Measurements from ENCODE around the gene PLEKHM2.

Gene PLEKHM2, protein sequence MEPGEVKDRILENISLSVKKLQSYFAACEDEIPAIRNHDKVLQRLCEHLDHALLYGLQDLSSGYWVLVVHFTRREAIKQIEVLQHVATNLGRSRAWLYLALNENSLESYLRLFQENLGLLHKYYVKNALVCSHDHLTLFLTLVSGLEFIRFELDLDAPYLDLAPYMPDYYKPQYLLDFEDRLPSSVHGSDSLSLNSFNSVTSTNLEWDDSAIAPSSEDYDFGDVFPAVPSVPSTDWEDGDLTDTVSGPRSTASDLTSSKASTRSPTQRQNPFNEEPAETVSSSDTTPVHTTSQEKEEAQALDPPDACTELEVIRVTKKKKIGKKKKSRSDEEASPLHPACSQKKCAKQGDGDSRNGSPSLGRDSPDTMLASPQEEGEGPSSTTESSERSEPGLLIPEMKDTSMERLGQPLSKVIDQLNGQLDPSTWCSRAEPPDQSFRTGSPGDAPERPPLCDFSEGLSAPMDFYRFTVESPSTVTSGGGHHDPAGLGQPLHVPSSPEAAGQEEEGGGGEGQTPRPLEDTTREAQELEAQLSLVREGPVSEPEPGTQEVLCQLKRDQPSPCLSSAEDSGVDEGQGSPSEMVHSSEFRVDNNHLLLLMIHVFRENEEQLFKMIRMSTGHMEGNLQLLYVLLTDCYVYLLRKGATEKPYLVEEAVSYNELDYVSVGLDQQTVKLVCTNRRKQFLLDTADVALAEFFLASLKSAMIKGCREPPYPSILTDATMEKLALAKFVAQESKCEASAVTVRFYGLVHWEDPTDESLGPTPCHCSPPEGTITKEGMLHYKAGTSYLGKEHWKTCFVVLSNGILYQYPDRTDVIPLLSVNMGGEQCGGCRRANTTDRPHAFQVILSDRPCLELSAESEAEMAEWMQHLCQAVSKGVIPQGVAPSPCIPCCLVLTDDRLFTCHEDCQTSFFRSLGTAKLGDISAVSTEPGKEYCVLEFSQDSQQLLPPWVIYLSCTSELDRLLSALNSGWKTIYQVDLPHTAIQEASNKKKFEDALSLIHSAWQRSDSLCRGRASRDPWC

GRCh38 chr1:15684042-15684461 lies at the start of gene PLEKHM2:
PLEKHM2 (plus strand) TSS chr1:15684320; CDS start chr1:15684559, 239 bp downstream.
- Histone ChIP-seq H3K36me3 (ENCODE audit: low read depth) (no peaks in the 10 kb centered on the region; the same call in 1 of the 2 replicates), H3K9me3 (ENCODE audit: severe bottlenecking) (no peaks in the 10 kb centered on the region), H3K4me1 (ENCODE audit: insufficient read depth, poor library complexity, severe bottlenecking) (peaks cover 30% of the 10 kb centered on the region), H3K27me3 (ENCODE audit: insufficient read depth, poor library complexity, severe bottlenecking) (no peaks in the 10 kb centered on the region), H3K4me3 (ENCODE audit: severe bottlenecking) (peak within 1 kb of the TSS; percentile 92), H3K27ac (ENCODE audit: poor library complexity, severe bottlenecking) (peak within 1 kb of the TSS; percentile 87)
- no peak for TF ChIP-seq CTCF (IDR thresholded peaks at IDR 0.05; ENCODE audit: poor library complexity, severe bottlenecking)
- ATAC-seq (ENCODE audit: low read depth) (peak; percentile 19; the same call in 2 of the 3 replicates), DNase-seq (ENCODE audit: low spot score) (no peak)

- peaks cover 93% of the 10 kb centered on the region for H3K36me3 ChIP-seq (ENCODE audit: low read depth)
- H3K4me1 ChIP-seq (ENCODE audit: insufficient read depth, poor library complexity, severe bottlenecking) = no peaks in the 10 kb centered on the region
- no peaks in the 10 kb centered on the region for H3K27me3 ChIP-seq (ENCODE audit: insufficient read depth, poor library complexity, severe bottlenecking)
- H3K9me3 ChIP-seq (ENCODE audit: severe bottlenecking) = no peaks in the 10 kb centered on the region
- DNase-seq (ENCODE audit: low spot score) (no peak), ATAC-seq (ENCODE audit: low read depth) (no peak)
- no peak for TF ChIP-seq CTCF (IDR thresholded peaks at IDR 0.05; ENCODE audit: poor library complexity, severe bottlenecking)
- no peak overlapping the region for H3K4me3 ChIP-seq (ENCODE audit: severe bottlenecking)
- no peak overlapping the region for H3K27ac ChIP-seq (ENCODE audit: poor library complexity, severe bottlenecking)
Observed at GRCh38 chr1:15636436-15636835, 47.7 kb upstream of the PLEKHM2 start.

GRCh38 chr1:15637826-15638225 lies 46.3 kb upstream of the PLEKHM2 start:
- Histone ChIP-seq H3K4me3 (ENCODE audit: severe bottlenecking) (no peak overlapping the region), H3K27ac (ENCODE audit: poor library complexity, severe bottlenecking) (no peak overlapping the region), H3K4me1 (ENCODE audit: insufficient read depth, poor library complexity, severe bottlenecking) (no peaks in the 10 kb centered on the region), H3K9me3 (ENCODE audit: severe bottlenecking) (no peaks in the 10 kb centered on the region), H3K36me3 (ENCODE audit: low read depth) (peaks cover 84% of the 10 kb centered on the region), H3K27me3 (ENCODE audit: insufficient read depth, poor library complexity, severe bottlenecking) (no peaks in the 10 kb centered on the region)
- no peak for DNase-seq (ENCODE audit: low spot score)
- ATAC-seq (ENCODE audit: low read depth) = no peak
- no peak for TF ChIP-seq CTCF (IDR thresholded peaks at IDR 0.05; ENCODE audit: poor library complexity, severe bottlenecking)

DNA sequence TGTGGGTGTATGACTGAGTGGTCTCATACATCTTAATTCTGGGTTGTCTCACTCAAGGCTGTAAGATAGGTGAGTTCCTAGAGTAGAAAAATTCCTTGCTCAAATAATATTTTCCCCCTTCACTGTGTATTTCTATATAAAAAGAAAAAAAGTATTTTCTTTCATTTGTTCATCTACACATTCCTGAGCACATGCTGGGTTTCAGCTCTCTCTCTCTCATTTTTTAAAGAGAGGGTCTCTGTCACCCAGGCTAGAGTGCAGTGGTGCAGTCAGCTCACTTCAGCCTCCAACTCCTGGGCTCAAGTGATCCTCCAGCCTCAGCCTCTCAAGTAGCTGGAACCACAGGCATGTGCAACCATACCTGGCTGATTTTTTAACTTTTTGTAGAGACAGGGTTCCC lies 44.9 kb upstream of the PLEKHM2 start:
- Histone ChIP-seq H3K9me3 (ENCODE audit: severe bottlenecking) (no peaks in the 10 kb centered on the region), H3K27ac (ENCODE audit: poor library complexity, severe bottlenecking) (no peak overlapping the region), H3K27me3 (ENCODE audit: insufficient read depth, poor library complexity, severe bottlenecking) (no peaks in the 10 kb centered on the region), H3K4me1 (ENCODE audit: insufficient read depth, poor library complexity, severe bottlenecking) (no peaks in the 10 kb centered on the region), H3K4me3 (ENCODE audit: severe bottlenecking) (no peak overlapping the region), H3K36me3 (ENCODE audit: low read depth) (peaks cover 85% of the 10 kb centered on the region)
- ATAC-seq (ENCODE audit: low read depth) = no peak
- no peak for DNase-seq (ENCODE audit: low spot score)
- TF ChIP-seq CTCF (IDR thresholded peaks at IDR 0.05; ENCODE audit: poor library complexity, severe bottlenecking) = no peak
